Measurements from ENCODE around the gene HHIP.

Gene HHIP

GRCh38 chr4:144645631-144646522, at the start of gene HHIP:
HHIP (plus strand) TSS chr4:144646156; CDS start chr4:144646676, 520 bp downstream.
- no peak for FAIRE-seq

- FAIRE-seq: no peak
Observed at GRCh38 chr4:144597171-144597570, 48.8 kb upstream of the HHIP start.

DNA sequence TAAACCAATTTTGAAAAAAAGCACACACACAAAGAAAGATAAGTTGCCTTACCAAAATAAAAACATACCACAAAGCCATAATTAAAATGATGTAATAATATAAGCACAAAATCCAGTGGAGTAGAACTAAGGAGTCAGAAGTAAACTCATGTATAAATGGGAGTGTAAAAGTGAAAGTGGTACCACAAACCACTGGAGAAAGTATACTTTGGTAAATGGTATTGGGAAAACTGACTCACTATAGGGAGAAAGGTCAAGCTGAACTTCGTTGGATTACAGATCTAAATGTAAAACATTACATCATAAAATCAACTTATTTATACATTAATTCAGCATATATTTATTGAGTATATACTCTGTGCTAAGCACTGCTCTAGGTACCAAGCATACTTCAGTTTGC, 46.3 kb upstream of the HHIP start:
- no peak for FAIRE-seq

DNA sequence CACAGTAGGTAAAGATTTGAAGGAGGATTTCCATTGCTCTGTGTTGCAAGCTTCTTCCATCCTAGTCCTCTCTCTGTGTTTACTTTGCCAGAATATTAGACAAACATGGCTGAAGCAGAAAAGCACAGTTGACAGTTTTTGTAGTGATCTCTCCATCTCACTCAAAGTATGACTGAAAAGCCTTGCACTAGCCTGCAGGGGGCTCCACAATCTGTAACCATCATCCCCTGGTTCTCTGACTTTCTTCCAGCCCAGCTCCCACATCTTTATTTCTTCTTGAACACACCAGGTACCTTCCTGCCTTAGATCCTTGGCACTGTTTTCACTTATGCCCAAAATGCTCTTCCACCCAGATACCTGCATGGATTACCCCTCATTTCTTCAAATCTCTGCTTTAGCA, 34.1 kb upstream of the HHIP start:
- FAIRE-seq: no peak

GRCh38 chr4:144614850-144615585, 30.9 kb upstream of the HHIP start:
- no peak for FAIRE-seq

DNA sequence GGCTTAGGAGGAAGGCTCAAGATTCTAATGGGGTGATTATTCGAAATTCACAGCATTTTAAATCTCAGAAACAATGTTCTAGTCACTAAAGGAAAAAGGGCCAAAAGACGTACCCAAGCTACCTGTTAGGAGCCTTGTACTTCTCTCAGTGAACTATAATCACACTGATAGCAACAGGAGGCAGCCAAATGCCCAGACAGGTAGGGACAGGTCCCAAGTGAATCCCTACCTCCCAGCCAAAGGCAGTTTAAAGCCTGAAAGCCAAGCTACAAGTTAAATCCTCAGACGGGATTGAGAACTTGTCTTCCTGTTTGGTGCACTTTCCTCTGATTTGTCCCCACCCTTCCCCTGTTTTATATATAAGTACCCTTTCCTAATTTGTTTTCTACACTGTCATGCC, 24.3 kb upstream of the HHIP start:
- FAIRE-seq: no peak

DNA sequence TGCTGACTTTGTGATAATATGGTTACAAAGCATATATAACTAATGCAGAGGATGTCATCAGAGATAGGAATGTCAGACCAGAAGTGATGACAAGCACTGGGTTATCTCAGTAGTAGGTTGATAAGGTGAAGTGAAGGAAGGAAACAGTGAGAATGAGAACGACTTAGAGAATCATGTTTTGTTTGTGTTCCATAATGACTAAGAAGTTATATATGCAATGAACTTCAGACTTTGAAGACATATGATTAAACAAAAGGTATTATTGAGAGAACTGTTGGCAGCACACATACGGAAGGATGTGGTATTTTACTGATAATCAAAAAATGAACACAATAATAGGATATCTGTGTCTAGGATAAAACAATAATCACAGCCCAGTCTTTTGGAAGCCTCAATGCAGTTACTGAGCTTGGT, 18.3 kb upstream of the HHIP start:
- no peak for FAIRE-seq

- FAIRE-seq: no peak
Observed at GRCh38 chr4:144633215-144633614, 12.7 kb upstream of the HHIP start.

DNA sequence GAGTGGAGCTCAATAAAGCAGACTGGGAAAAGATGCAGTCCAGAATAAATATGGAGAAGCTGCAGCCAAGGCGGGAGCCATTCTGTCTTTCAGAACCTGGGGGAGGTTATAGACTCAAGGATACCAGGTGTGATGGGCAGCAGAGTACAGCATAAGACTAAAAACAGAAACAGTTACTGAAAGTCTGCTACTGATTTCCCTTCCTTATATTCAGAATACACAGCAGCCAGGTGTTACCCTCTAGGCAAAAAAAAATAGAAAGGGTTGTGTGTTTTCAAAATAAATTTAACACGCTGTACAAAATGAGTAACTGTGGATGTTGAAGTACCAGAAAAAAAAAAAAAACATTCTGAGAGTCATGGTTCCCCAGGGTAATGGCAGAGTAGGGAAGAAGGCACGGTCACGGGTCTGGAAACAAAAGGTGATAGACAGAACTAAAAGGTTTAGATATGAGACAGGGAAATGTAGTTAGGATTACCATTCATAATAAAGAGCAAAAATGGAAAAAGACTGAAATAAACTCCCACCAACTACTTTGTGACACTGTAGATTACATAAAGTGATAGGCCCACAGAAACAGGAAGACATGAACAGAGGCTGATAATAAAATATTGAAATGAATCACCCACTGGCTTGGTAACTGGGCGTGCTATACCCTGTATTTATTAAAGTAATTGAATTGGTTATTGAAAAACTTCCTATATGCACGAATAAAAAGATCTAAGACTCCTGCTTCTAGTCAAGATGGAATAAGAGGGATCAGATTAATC, 10.8 kb upstream of the HHIP start:
- FAIRE-seq: no peak

DNA sequence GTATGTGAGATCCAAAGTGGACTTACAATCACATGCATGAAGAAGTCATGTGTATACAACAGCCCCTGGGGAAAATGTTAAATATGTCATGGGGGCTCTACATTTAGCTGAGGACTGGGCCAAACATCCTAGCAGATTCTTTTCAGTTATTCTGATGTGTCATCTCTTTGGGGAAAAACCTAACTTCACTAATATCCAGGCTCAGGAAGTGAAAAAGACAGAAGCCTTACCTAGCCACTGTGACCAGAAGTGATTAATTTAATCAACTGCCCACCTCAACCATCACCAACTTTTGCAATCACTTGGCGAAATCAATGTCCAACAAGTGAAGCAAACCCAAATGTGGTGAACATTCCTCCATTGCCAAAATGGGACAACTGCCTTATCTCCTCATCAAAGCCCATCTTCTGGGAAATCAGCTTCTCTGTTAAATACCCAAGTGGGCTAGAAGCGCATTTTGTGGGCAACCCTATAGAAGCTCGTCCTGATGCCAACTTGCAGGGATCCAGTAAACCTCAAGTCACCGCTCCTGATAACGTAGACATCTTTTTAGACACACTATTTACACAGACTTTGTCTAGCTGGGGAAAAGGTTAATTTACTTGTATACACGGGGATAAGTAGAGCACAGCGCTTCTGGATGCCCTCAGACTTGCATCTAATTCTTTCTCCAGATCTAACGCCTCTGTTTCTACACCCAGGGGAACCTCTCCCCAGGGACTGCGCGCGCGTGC, 1.4 kb upstream of the HHIP start:
- FAIRE-seq: no peak

- FAIRE-seq: no peak
Observed at GRCh38 chr4:144645102-144645630, 790 bp upstream of the HHIP start.

DNA sequence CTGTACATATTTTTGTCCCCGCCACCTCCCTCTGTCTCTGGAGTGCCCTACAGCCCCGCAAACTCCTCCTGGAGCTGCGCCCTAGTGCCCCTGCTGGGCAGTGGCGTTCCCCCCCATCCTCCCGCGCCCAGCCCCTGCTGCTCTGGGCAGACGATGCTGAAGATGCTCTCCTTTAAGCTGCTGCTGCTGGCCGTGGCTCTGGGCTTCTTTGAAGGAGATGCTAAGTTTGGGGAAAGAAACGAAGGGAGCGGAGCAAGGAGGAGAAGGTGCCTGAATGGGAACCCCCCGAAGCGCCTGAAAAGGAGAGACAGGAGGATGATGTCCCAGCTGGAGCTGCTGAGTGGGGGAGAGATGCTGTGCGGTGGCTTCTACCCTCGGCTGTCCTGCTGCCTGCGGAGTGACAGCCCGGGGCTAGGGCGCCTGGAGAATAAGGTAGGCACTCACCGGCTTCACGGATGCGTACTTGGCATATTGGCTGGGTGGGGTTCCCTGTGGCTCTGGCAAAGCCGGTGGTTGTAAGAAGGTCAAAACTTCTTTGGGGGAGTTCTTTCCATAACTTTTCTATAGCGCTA, 653 bp downstream of the HHIP start:
- no peak for FAIRE-seq

- FAIRE-seq: no peak
Observed at GRCh38 chr4:144647095-144647561, 1.2 kb downstream of the HHIP start.

- FAIRE-seq: no peak
Observed at GRCh38 chr4:144647590-144647989, 1.6 kb downstream of the HHIP start.

GRCh38 chr4:144648042-144648441, 2.1 kb downstream of the HHIP start:
- FAIRE-seq: no peak

GRCh38 chr4:144649646-144650045, 3.7 kb downstream of the HHIP start:
- no peak for FAIRE-seq

GRCh38 chr4:144650311-144651005, 4.5 kb downstream of the HHIP start:
- no peak for FAIRE-seq

DNA sequence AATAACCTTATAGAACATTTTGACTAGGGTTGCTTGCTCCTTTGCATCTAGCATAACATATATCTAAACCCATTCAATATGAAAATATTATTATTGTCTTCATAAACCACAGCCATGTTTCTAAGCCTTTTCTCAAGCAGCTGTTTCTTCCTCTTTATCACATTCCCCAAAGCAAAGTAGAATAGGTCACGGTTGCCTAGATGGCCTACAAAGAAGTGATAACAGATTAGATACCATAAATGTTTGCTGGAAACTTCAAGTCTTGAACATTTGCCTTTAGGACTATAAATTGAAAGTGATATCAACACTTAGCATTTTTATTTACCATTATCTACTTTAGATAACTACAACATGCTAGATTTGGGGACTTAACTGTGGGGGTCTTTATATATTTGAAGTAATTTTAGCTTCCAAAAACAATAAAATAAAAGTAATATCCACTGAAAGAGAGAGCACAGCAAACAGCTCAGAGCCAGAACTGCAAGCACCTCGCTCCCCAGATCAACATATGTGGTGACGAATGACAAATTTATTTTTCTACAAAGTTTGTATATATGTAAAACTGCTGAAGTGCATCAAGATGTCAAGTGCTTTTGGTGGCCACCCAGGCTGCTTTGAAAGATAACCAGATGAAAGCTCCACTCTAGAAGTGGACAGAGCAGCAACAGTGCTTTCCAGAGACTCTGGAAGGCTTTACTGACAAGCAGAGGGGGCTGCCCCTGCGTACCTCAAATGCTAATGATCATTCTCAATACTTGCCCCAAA, 8.0 kb downstream of the HHIP start:
- FAIRE-seq: no peak

DNA sequence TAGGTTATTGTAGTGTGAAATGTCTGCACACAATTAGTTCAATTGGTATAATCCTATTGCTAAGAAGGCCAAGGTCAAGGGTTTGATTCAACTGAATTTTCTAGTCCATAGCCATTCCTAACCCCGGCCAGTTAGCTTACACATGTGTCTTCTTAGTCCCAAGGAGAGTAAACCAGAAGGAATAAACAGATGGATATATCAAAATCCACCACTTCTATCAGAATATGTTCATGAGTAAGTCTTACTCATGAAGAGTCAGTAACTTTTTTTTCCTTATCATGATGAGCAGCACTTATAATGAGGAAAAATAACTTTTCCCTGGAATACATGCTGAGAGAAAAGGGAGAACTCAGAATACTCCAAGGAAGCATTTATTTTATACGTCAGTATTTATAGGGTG, 9.5 kb downstream of the HHIP start:
- FAIRE-seq: no peak

DNA sequence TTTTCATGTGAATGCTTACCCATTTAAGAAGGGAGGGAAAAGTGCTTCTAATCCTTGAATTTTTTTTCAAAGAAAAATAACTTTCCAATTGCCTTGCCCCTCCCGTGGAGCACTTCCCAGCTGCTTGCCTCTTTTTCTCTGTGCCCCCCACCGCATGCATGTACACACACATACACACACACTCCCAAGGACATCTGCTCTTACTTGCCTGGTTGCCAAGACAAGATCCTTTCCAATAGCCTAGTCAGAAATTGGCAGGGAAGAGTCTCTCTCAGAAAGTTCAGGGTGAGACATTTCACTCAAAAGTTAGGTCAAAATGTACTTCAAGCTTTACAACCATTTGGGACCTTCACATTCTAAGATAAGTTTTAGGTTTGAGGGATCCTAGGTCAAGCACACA, 10.9 kb downstream of the HHIP start:
- FAIRE-seq: no peak
